PFSK-1 (cell line): ENCODE measurements around the gene LTA4H.

ENCODE experiments used
- FOXP2 ChIP-seq: optimal IDR thresholded peaks from 2 replicates; pipeline ENCODE3; 2011; ENCODE audit warnings: borderline replicate concordance, control low read depth, inconsistent platforms; ENCODE audit not compliant: insufficient read depth; ENCODE audit errors: extremely low read length, extremely low read depth
- POLR2AphosphoS5 ChIP-seq: IDR thresholded peaks from 2 replicates; pipeline ENCODE4 v1.6.1; 2012; ENCODE audit warnings: low read depth, mild to moderate bottlenecking, control low read depth, low read length, moderate library complexity
- REST ChIP-seq, 2 experiments: IDR thresholded peaks; 2 replicates each; pipeline versions ENCODE4 v1.6.1 to v1.8.0; 2011 to 2012; ENCODE audit warnings: low read depth in 2 of 2, low read length in 2 of 2, control low read depth in 1 of 2, inconsistent platforms in 1 of 2, mild to moderate bottlenecking in 1 of 2, moderate library complexity in 1 of 2; ENCODE audit not compliant: insufficient read depth in 1 of 2
- SIN3A ChIP-seq: IDR thresholded peaks from 2 replicates; pipeline ENCODE4 v1.6.1; 2012; ENCODE audit warnings: mild to moderate bottlenecking, low read length, moderate library complexity, borderline replicate concordance; ENCODE audit not compliant: insufficient read depth
- TAF1 ChIP-seq: IDR thresholded peaks from 2 replicates; pipeline ENCODE4 v1.6.1; 2012; ENCODE audit warnings: low read length, control low read depth, borderline replicate concordance; ENCODE audit not compliant: insufficient read depth

The LTA4H gene

GRCh38 chr12:96026331-96026730 is 9.1 kb downstream of the LTA4H start:
- TF ChIP-seq SIN3A (no peak), TAF1 (no peak), POLR2AphosphoS5 (no peak), FOXP2 (no peak), REST (IDR thresholded peaks at IDR 0.05; ENCODE audit: insufficient read depth in 1 of 2, low read depth in 2 of 2, low read length in 2 of 2) (no peak)

DNA sequence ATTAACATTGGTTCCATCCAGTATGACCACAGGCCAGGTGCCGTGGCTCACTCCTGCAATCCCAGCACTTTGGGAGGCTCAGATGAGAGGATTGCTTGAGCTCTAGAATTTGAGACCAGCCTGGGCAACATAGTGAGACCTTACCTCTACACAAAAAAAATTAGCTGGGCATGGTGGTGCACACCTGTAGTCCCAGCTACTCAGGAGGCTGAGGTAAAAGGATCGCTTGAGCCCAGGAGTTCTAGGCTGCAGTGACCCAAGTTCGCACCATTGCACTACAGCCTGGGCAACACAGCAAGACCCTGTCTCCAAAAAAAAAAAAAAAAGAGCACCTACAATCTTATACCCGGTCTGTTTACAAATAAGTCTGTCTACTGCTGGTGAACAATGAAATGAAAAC is 9.9 kb downstream of the LTA4H start:
- no peak for TF ChIP-seq TAF1
- TF ChIP-seq POLR2AphosphoS5 = no peak
- no peak for TF ChIP-seq REST (IDR thresholded peaks at IDR 0.05; ENCODE audit: insufficient read depth in 1 of 2, low read depth in 2 of 2, low read length in 2 of 2)
- no peak for TF ChIP-seq FOXP2
- no peak for TF ChIP-seq SIN3A

DNA sequence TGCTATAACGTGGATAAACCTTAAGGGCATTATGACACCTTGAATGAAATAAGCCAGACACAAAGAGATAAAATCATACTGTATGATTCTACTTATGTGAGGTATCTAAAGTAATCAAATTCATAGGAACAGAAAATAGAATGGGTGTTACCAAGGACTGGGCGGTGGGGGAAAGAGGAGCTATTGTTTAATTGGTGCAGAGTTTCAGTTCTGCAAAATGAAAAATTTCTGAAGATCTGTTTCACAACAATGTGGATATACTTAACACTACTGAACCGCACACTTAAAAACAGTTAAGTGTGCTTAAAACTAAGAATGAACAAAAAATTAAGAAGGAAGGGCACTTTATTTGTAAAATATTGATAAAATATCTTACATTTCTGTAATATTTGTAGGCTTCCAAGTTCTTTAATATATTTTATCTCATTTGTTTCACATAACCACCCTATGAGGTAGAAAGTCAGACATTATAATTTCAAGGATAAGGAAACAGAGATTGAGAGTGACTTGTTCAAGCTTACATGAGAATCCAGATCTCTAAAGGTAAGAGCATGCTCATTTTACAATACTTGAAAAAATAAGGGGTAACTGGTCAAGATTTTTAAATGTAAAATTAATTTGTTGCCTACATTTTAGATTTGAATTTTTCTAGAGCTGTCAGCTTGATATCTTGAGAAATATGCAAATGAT is 14.9 kb downstream of the LTA4H start:
- no peak for TF ChIP-seq FOXP2
- no peak for TF ChIP-seq SIN3A
- no peak for TF ChIP-seq POLR2AphosphoS5
- TF ChIP-seq TAF1 = no peak
- TF ChIP-seq REST (IDR thresholded peaks at IDR 0.05; ENCODE audit: insufficient read depth in 1 of 2, low read depth in 2 of 2, low read length in 2 of 2) = no peak

- TF ChIP-seq POLR2AphosphoS5 = no peak
- no peak for TF ChIP-seq TAF1
- no peak for TF ChIP-seq SIN3A
- TF ChIP-seq FOXP2 = no peak
- no peak for TF ChIP-seq REST (IDR thresholded peaks at IDR 0.05; ENCODE audit: insufficient read depth in 1 of 2, low read depth in 2 of 2, low read length in 2 of 2)
These were observed 19.7 kb downstream of the LTA4H start for GRCh38 chr12:96015672-96016071.

- TF ChIP-seq REST (IDR thresholded peaks at IDR 0.05; ENCODE audit: insufficient read depth in 1 of 2, low read depth in 2 of 2, low read length in 2 of 2) = no peak
- TF ChIP-seq SIN3A = no peak
- no peak for TF ChIP-seq FOXP2
- no peak for TF ChIP-seq POLR2AphosphoS5
- no peak for TF ChIP-seq TAF1
These were observed 20.3 kb downstream of the LTA4H start for GRCh38 chr12:96014943-96015599.
